Muscle of leg (tissue), 11 donors: ENCODE results near the gene TEX35. TPM values are rescaled to one million over a fixed set of nuclear protein-coding genes. Genes with fewer than 3 reads are reported as not detected.

Source experiments
- DNase-seq: peaks from one replicate; pipeline ENCODE4 v3.0.0; 2013
- H3K27ac ChIP-seq: one replicate; pipeline ENCODE4 v1.5.1; 2013; ENCODE audit warnings: mild to moderate bottlenecking, low read length, control low read depth
- H3K27me3 ChIP-seq: one replicate; pipeline ENCODE4 v1.6.1; 2013; ENCODE audit warnings: low read length; ENCODE audit not compliant: control insufficient read depth, insufficient read depth
- H3K36me3 ChIP-seq: one replicate; pipeline ENCODE4 v1.6.1; 2013; ENCODE audit warnings: low read length; ENCODE audit not compliant: control insufficient read depth, insufficient read depth
- H3K4me1 ChIP-seq: one replicate; pipeline ENCODE4 v1.6.1; 2013; ENCODE audit warnings: low read length; ENCODE audit not compliant: control insufficient read depth, insufficient read depth
- H3K4me3 ChIP-seq: one replicate; pipeline ENCODE4 v1.5.1; 2013; ENCODE audit warnings: low read length, control low read depth
- H3K9me3 ChIP-seq: replicated peaks from 2 replicates; pipeline ENCODE4 v1.6.1; 2013; ENCODE audit warnings: low read depth, low read length; ENCODE audit not compliant: control insufficient read depth
- WGBS: methylation state at CpG from one replicate; pipeline ENCODE4 v1.1.5; 2013; ENCODE audit warnings: missing lambda C conversion rate; ENCODE audit not compliant: insufficient coverage; 5-methylcytosine and 5-hydroxymethylcytosine counted together
- polyA plus RNA-seq, 8 donors: library from polyadenylated mRNA; unstranded; fragments of 120-200 nt; gene quantifications; one replicate each; pipeline versions ENCODE4 v1.2.1 to v1.2.3, GENCODE V29; 2013; ENCODE audit warnings: inconsistent platforms in 1 of 8, low replicate concordance in 1 of 8; ENCODE audit not compliant: insufficient read length in 8 of 8, insufficient read depth in 1 of 8
- total RNA-seq: library from RNA; stranded (reverse); fragments of 120-200 nt; gene quantifications from one replicate; pipeline ENCODE4 v1.2.4, GENCODE V29; 2013

The TEX35 gene
- total and polyA plus RNA-seq, 9 donors = 0.13 to 0.18 TPM; not detected in 7

GRCh38 chr1:178493301-178493741 lies 19.6 kb upstream of the TEX35 start:
- no peak for DNase-seq
- Histone ChIP-seq H3K4me1 (no peaks in the 10 kb centered on the region), H3K27me3 (no peaks in the 10 kb centered on the region), H3K27ac (no peak overlapping the region), H3K4me3 (no peak overlapping the region), H3K9me3 (no peaks in the 10 kb centered on the region), H3K36me3 (no peaks in the 10 kb centered on the region)
- WGBS = 89% methylated on average over 14 of the region's 16 CpGs

- H3K4me3 ChIP-seq = no peak overlapping the region
- WGBS = 93% methylated on average over 13 of the region's 13 CpGs
- H3K27ac ChIP-seq = no peak overlapping the region
- DNase-seq = no peak
- H3K9me3 ChIP-seq = no peaks in the 10 kb centered on the region
- H3K36me3 ChIP-seq = no peaks in the 10 kb centered on the region
- no peaks in the 10 kb centered on the region for H3K27me3 ChIP-seq
- no peaks in the 10 kb centered on the region for H3K4me1 ChIP-seq
Measured at GRCh38 chr1:178494569-178494971, 18.3 kb upstream of the TEX35 start.

GRCh38 chr1:178495158-178495557 lies 17.8 kb upstream of the TEX35 start:
- H3K27me3 ChIP-seq = no peaks in the 10 kb centered on the region
- no peak overlapping the region for H3K27ac ChIP-seq
- DNase-seq = no peak
- no peaks in the 10 kb centered on the region for H3K4me1 ChIP-seq
- H3K4me3 ChIP-seq = no peak overlapping the region
- WGBS = 100% methylated on average over 1 of the region's 1 CpG
- H3K9me3 ChIP-seq = no peaks in the 10 kb centered on the region
- H3K36me3 ChIP-seq = no peaks in the 10 kb centered on the region

- no peak overlapping the region for H3K27ac ChIP-seq
- WGBS = 90% methylated on average over 15 of the region's 16 CpGs
Measured at GRCh38 chr1:178495741-178496409, 17.0 kb upstream of the TEX35 start.

GRCh38 chr1:178496410-178497135 lies 16.3 kb upstream of the TEX35 start, which contains the start of gene CLEC20A:
Gene CLEC20A (minus strand): TSS chr1:178496964. CDS start chr1:178496939, 25 bp downstream.
- Histone ChIP-seq H3K27me3 (no peaks in the 10 kb centered on the region), H3K4me1 (no peaks in the 10 kb centered on the region), H3K36me3 (no peaks in the 10 kb centered on the region), H3K4me3 (no peak within 1 kb of the TSS), H3K9me3 (no peaks in the 10 kb centered on the region), H3K27ac (no peak within 1 kb of the TSS)
- no peak for DNase-seq
- 90% methylated on average over 21 of the region's 26 CpGs for WGBS

More at GRCh38 chr1:178495741-178496409, 17.0 kb upstream of the TEX35 start:
- Histone ChIP-seq H3K9me3 (no peaks in the 10 kb centered on the region), H3K4me3 (no peak overlapping the region), H3K4me1 (no peaks in the 10 kb centered on the region), H3K36me3 (no peaks in the 10 kb centered on the region), H3K27me3 (no peaks in the 10 kb centered on the region)
- DNase-seq = no peak

GRCh38 chr1:178497903-178498478 lies 14.9 kb upstream of the TEX35 start:
- 78% methylated on average over 5 of the region's 7 CpGs for WGBS
- Histone ChIP-seq H3K27me3 (no peaks in the 10 kb centered on the region), H3K27ac (no peak overlapping the region), H3K4me3 (no peak overlapping the region), H3K36me3 (no peaks in the 10 kb centered on the region), H3K9me3 (no peaks in the 10 kb centered on the region), H3K4me1 (no peaks in the 10 kb centered on the region)
- DNase-seq = no peak

- Histone ChIP-seq H3K27ac (no peak overlapping the region), H3K4me3 (no peak overlapping the region), H3K4me1 (no peaks in the 10 kb centered on the region), H3K36me3 (no peaks in the 10 kb centered on the region), H3K9me3 (no peaks in the 10 kb centered on the region), H3K27me3 (no peaks in the 10 kb centered on the region)
- DNase-seq = no peak
- WGBS = 78% methylated on average over 13 of the region's 16 CpGs
Measured at GRCh38 chr1:178498896-178499675, 13.8 kb upstream of the TEX35 start.

GRCh38 chr1:178500091-178500770 lies 12.7 kb upstream of the TEX35 start:
- Histone ChIP-seq H3K4me1 (no peaks in the 10 kb centered on the region), H3K27me3 (no peaks in the 10 kb centered on the region), H3K4me3 (no peak overlapping the region), H3K9me3 (no peaks in the 10 kb centered on the region), H3K36me3 (no peaks in the 10 kb centered on the region), H3K27ac (no peak overlapping the region)
- DNase-seq = no peak
- 81% methylated on average over 8 of the region's 11 CpGs for WGBS

GRCh38 chr1:178500936-178501554 lies 11.9 kb upstream of the TEX35 start:
- Histone ChIP-seq H3K27me3 (no peaks in the 10 kb centered on the region), H3K4me3 (no peak overlapping the region), H3K27ac (no peak overlapping the region), H3K4me1 (no peaks in the 10 kb centered on the region), H3K9me3 (no peaks in the 10 kb centered on the region), H3K36me3 (no peaks in the 10 kb centered on the region)
- no peak for DNase-seq
- WGBS = 90% methylated on average over 10 of the region's 10 CpGs
